Keratinocyte (primary cell): ENCODE measurements around the gene CFAP410. TPM values are rescaled to one million over a fixed set of nuclear protein-coding genes. Genes with fewer than 3 reads are reported as not detected.

ENCODE experiments used
- DNase-seq: peaks from one replicate; pipeline ENCODE4 v3.0.0-alpha.2; 2011; ENCODE audit warnings: low read depth, missing footprints, low spot score
- FAIRE-seq: peaks from 2 replicates; lab custom pipeline; 2011; peaks lifted over from hg19 to GRCh38; lab: Jason Lieb, UNC
- H2AFZ ChIP-seq: 2 replicates; pipeline ENCODE4 v1.6.0; 2012; ENCODE audit warnings: low read length, control low read depth, inconsistent platforms; ENCODE audit not compliant: control insufficient read depth
- H3K27ac ChIP-seq: 2 replicates; pipeline ENCODE4 v1.5.1; 2011; ENCODE audit warnings: low read length; ENCODE audit not compliant: control insufficient read depth, insufficient read depth
- H3K27me3 ChIP-seq: 3 replicates; pipeline ENCODE4 v1.6.0; 2011; ENCODE audit warnings: low read length; ENCODE audit not compliant: control insufficient read depth, insufficient read depth; ENCODE audit errors: extremely low read depth
- H3K36me3 ChIP-seq, 2 experiments: 2 replicates in 1 of 2; 3 replicates in 1 of 2; pipeline ENCODE4 v1.5.1; 2011; ENCODE audit warnings: low read length in 2 of 2, mild to moderate bottlenecking in 1 of 2; ENCODE audit not compliant: control insufficient read depth in 2 of 2, insufficient read depth in 2 of 2; ENCODE audit errors: extremely low read depth in 1 of 2
- H3K4me1 ChIP-seq: 3 replicates; pipeline ENCODE4 v1.5.1; 2011; ENCODE audit warnings: low read length; ENCODE audit not compliant: control insufficient read depth, insufficient read depth; ENCODE audit errors: extremely low read depth
- H3K4me2 ChIP-seq: 3 replicates; pipeline ENCODE4 v1.6.0; 2011; ENCODE audit warnings: low read depth, low read length; ENCODE audit not compliant: control insufficient read depth, insufficient read depth; ENCODE audit errors: extremely low read depth
- H3K4me3 ChIP-seq, 3 experiments: fragments of 200-600 bp in 1 of 3; sonication (generic) in 1 of 3; 2 replicates in 2 of 3; 3 replicates in 1 of 3; pipeline ENCODE4 v1.5.1; 2011 to 2016; ENCODE audit warnings: low read length in 3 of 3, mild to moderate bottlenecking in 3 of 3, control low read depth in 2 of 3, inconsistent platforms in 1 of 3, low read depth in 1 of 3, mixed read lengths in 1 of 3, mixed run types in 1 of 3, moderate library complexity in 1 of 3; ENCODE audit not compliant: control insufficient read depth in 2 of 3, insufficient read depth in 2 of 3; ENCODE audit errors: extremely low read depth in 1 of 3
- H3K79me2 ChIP-seq: 2 replicates; pipeline ENCODE4 v1.6.0; 2012; ENCODE audit warnings: low read length; ENCODE audit not compliant: control insufficient read depth, insufficient read depth
- H3K9ac ChIP-seq: 3 replicates; pipeline ENCODE4 v1.6.0; 2011; ENCODE audit warnings: low read length; ENCODE audit not compliant: control insufficient read depth, insufficient read depth; ENCODE audit errors: extremely low read depth
- H3K9me1 ChIP-seq: 3 replicates; pipeline ENCODE4 v1.6.0; 2011; ENCODE audit warnings: low read length; ENCODE audit not compliant: control insufficient read depth, insufficient read depth; ENCODE audit errors: extremely low read depth
- H3K9me3 ChIP-seq: 2 replicates; pipeline ENCODE4 v1.5.1; 2012; ENCODE audit warnings: low read depth, low read length; ENCODE audit not compliant: control insufficient read depth
- H4K20me1 ChIP-seq: 3 replicates; pipeline ENCODE4 v1.6.0; 2011; ENCODE audit warnings: low read length; ENCODE audit not compliant: control insufficient read depth, insufficient read depth; ENCODE audit errors: extremely low read depth
- EZH2 ChIP-seq: IDR thresholded peaks from one replicate; pipeline ENCODE4 v1.6.1; 2012; ENCODE audit warnings: inconsistent platforms, mild to moderate bottlenecking, low read length, moderate library complexity
- dilution Hi-C: fragments of 300-500 bp; cut with MboI; formaldehyde crosslinking; loops from one replicate; pipeline ENCODE4 v1.7.0; 2020; ENCODE audit warnings: low sequenced_read_pairs; ENCODE audit not compliant: extremely low pct_ligation_motif_present
- polyA plus RNA-seq, 5 experiments: library from polyadenylated mRNA; depleted of rRNA in 3 of 5; stranded (reverse) in 3 of 5; stranded (forward) in 1 of 5; unstranded in 1 of 5; fragments of >200 nt; gene quantifications; 1 replicate in 1 of 5; 2 replicates in 3 of 5; 3 replicates in 1 of 5; pipeline versions ENCODE4 v1.2.1 to v1.2.3, GENCODE V29; 2011 to 2012; ENCODE audit warnings: missing spikeins in 2 of 5, low read depth in 1 of 5, low replicate concordance in 1 of 5
- TF ChIP-seq, protein P1 (sequence below), 3 experiments: IDR thresholded peaks in 1 of 3; conservative IDR thresholded peaks in 1 of 3; optimal IDR thresholded peaks in 1 of 3; 2 replicates in 2 of 3; 3 replicates in 1 of 3; pipeline versions ENCODE3 to v1.5.1; 2011; ENCODE audit warnings: low read length in 3 of 3, mild to moderate bottlenecking in 3 of 3, moderate library complexity in 2 of 3, control low read depth in 1 of 3, inconsistent platforms in 1 of 3; ENCODE audit not compliant: insufficient read depth in 2 of 3; ENCODE audit errors: extremely low read depth in 1 of 3

Gene CFAP410
- polyA plus RNA-seq, 1 donor (not counting 4 experiments of a cell fraction or from before 2014, with no cell fraction given): 2.2 TPM

DNA sequence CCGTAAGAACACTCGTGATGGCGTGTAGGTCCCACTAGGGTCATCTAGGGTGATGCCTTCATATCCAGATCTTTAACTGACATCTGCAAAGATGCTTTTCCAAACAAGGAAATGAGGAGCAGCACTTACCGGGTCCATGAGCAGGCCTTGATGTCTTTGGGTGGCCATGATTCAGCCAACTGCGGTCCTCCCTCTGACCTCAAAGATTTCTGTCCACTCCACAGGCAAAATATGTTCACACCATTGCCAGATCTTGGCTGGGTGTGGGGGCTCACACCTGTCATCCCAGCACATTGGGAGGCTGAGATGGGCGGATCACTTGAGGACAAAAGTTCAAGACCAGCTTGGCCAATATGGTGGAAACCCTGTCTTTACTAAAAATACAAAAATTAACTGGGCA is 32.4 kb upstream of the CFAP410 start:
- Histone ChIP-seq H3K27ac (no peak overlapping the region), H3K79me2 (no peaks in the 10 kb centered on the region), H3K27me3 (peaks cover 17% of the 10 kb centered on the region), H3K4me3 (no peak overlapping the region), H3K4me2 (no peak overlapping the region), H2AFZ (no peak overlapping the region), H3K36me3 (no peaks in the 10 kb centered on the region), H3K9ac (no peak overlapping the region), H3K4me1 (no peaks in the 10 kb centered on the region), H3K9me3 (no peaks in the 10 kb centered on the region), H4K20me1 (no peaks in the 10 kb centered on the region), H3K9me1 (no peaks in the 10 kb centered on the region)
- dilution Hi-C loops: no loop called here
- DNase-seq (no peak), FAIRE-seq (no peak)
- TF ChIP-seq, protein P1, sequence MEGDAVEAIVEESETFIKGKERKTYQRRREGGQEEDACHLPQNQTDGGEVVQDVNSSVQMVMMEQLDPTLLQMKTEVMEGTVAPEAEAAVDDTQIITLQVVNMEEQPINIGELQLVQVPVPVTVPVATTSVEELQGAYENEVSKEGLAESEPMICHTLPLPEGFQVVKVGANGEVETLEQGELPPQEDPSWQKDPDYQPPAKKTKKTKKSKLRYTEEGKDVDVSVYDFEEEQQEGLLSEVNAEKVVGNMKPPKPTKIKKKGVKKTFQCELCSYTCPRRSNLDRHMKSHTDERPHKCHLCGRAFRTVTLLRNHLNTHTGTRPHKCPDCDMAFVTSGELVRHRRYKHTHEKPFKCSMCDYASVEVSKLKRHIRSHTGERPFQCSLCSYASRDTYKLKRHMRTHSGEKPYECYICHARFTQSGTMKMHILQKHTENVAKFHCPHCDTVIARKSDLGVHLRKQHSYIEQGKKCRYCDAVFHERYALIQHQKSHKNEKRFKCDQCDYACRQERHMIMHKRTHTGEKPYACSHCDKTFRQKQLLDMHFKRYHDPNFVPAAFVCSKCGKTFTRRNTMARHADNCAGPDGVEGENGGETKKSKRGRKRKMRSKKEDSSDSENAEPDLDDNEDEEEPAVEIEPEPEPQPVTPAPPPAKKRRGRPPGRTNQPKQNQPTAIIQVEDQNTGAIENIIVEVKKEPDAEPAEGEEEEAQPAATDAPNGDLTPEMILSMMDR (optimal IDR thresholded peaks at IDR 0.05 in 1 of 3, IDR thresholded peaks at IDR 0.05 in 1 of 3, conservative IDR thresholded peaks at IDR 0.05 in 1 of 3; ENCODE audit: extremely low read depth in 1 of 3, insufficient read depth in 2 of 3, low read length in 3 of 3): no peak
- TF ChIP-seq EZH2: no peak

DNA sequence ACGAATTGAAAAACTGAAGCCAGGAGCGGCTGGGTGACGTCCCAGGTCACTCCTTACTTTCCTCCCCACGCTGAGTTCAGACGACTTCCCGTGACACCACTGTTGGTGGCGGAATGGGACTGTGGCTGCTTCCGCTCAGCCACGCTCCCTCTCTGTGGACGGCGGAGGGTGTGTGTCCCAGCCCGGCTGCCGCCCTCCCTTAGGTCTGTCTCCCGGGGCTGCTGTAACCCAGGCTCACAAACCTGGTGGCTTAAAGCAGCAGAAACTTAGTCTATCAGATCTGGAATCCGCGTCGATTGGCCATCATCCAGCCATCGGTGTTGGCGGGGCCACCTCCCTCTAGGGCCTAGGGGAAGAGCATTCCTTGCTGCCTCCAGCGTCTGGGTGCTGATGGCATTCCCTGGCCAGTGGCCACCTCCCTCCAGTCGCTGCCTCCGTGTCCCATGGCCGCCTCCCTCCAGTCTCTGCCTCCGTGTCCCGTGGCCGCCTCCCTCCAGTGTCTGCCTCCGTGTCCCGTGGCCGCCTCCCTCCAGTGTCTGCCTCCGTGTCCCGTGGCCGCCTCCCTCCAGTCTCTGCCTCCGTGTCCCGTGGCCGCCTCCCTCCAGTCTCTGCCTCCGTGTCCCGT is 31.7 kb upstream of the CFAP410 start:
- Histone ChIP-seq H3K4me3 (no peak overlapping the region), H3K9me3 (no peaks in the 10 kb centered on the region), H3K9ac (no peak overlapping the region), H4K20me1 (no peaks in the 10 kb centered on the region), H2AFZ (no peak overlapping the region), H3K4me2 (no peak overlapping the region), H3K27me3 (peaks cover 17% of the 10 kb centered on the region), H3K9me1 (no peaks in the 10 kb centered on the region), H3K27ac (no peak overlapping the region), H3K79me2 (no peaks in the 10 kb centered on the region), H3K36me3 (no peaks in the 10 kb centered on the region), H3K4me1 (no peaks in the 10 kb centered on the region)
- DNase-seq (no peak), FAIRE-seq (no peak)
- no peak for TF ChIP-seq EZH2
- TF ChIP-seq, protein P1 (optimal IDR thresholded peaks at IDR 0.05 in 1 of 3, IDR thresholded peaks at IDR 0.05 in 1 of 3, conservative IDR thresholded peaks at IDR 0.05 in 1 of 3; ENCODE audit: extremely low read depth in 1 of 3, insufficient read depth in 2 of 3, low read length in 3 of 3): no peak
- dilution Hi-C loops: no loop called here
